ENCODE results near the gene AGBL4. TPM values are rescaled to one million over a fixed set of nuclear protein-coding genes. Genes with fewer than 3 reads are reported as not detected.

Gene AGBL4
- total and polyA plus RNA-seq, 10 donors = 0.05 to 1.8 (median 0.32) TPM; not detected in 1

DNA sequence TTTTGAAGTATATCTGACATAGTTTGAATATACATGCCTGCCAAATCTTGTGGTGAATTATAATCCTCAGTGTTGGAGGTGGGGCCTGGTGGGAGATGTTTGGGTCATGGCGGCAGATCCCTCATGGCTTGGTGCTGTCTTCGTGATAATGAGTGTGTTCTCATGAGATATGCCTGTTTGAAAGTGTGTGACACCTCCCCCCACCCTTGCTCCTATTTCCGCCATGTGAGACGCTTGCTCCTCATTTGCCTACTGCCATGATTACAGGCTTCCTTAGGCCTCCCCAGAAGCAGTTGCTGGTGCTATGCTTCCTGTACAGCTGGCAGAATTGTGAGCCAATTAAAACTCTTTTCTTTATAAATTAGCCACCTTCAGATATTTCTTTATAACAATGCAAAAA is 810.5 kb downstream of the AGBL4 start:
- no peaks in the 10 kb centered on the region for H3K4me1 ChIP-seq
- H3K27ac ChIP-seq = no peak overlapping the region
- peaks cover 0 to 6% (median 0%) of the 10 kb centered on the region in 8 donors for H3K9me3 ChIP-seq
- WGBS, 5 donors = 81 to 90% (median 83%) methylated on average over 4 of the region's 4 CpGs
- H3K36me3 ChIP-seq = no peaks in the 10 kb centered on the region
- TF ChIP-seq POLR2AphosphoS5 (IDR thresholded peaks at IDR 0.05) (no peak), POLR2A (IDR thresholded peaks at IDR 0.05) (no peak)
- TF ChIP-seq, protein P1, sequence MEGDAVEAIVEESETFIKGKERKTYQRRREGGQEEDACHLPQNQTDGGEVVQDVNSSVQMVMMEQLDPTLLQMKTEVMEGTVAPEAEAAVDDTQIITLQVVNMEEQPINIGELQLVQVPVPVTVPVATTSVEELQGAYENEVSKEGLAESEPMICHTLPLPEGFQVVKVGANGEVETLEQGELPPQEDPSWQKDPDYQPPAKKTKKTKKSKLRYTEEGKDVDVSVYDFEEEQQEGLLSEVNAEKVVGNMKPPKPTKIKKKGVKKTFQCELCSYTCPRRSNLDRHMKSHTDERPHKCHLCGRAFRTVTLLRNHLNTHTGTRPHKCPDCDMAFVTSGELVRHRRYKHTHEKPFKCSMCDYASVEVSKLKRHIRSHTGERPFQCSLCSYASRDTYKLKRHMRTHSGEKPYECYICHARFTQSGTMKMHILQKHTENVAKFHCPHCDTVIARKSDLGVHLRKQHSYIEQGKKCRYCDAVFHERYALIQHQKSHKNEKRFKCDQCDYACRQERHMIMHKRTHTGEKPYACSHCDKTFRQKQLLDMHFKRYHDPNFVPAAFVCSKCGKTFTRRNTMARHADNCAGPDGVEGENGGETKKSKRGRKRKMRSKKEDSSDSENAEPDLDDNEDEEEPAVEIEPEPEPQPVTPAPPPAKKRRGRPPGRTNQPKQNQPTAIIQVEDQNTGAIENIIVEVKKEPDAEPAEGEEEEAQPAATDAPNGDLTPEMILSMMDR (IDR thresholded peaks at IDR 0.05 in 8 of 11, conservative IDR thresholded peaks at IDR 0.05 in 3 of 11) = no peak
- intact Hi-C loops (cut with DNase I; ENCODE audit: low total_unique reads) = no loop called here
- no peak overlapping the region for H3K4me3 ChIP-seq
- DNase-seq = no peak
- peaks cover 0 to 3% (median 0%) of the 10 kb centered on the region in 7 donors for H3K27me3 ChIP-seq (replicated peaks in 1 of 7)

DNA sequence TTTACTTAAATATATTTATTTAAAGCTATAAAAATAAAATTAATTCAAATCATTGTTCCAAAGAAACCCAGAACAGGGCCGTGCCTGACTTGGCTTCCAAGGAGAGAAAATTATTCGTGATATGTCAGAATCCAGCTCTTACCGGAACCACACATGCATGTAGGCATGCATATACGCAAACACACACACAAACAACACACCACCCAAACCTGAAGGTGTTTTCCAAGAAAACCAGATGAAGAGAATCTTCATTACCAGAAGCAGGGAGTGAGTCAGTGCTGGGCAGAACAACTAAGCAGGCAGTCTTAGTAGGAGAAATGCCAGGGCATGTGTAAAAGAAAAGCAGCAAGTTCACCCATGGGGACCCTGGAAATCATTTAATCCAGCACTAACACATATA is 815.0 kb downstream of the AGBL4 start:
- DNase-seq = no peak
- Histone ChIP-seq H3K36me3 (no peaks in the 10 kb centered on the region), H3K4me1 (no peaks in the 10 kb centered on the region), H3K27ac (no peak overlapping the region), H3K9me3 (no peaks in the 10 kb centered on the region), H3K27me3 (replicated peaks in 1 of 7) (no peaks in the 10 kb centered on the region), H3K4me3 (no peak overlapping the region)
- intact Hi-C loops (cut with DNase I; ENCODE audit: low total_unique reads) = no loop called here
- TF ChIP-seq POLR2AphosphoS5 (IDR thresholded peaks at IDR 0.05) = no peak
- TF ChIP-seq POLR2A (IDR thresholded peaks at IDR 0.05) = no peak
- TF ChIP-seq, protein P1 (IDR thresholded peaks at IDR 0.05 in 8 of 11, conservative IDR thresholded peaks at IDR 0.05 in 3 of 11) = no peak
- WGBS, 5 donors = 79 to 94% (median 90%) methylated on average over 4 of the region's 4 CpGs

DNA sequence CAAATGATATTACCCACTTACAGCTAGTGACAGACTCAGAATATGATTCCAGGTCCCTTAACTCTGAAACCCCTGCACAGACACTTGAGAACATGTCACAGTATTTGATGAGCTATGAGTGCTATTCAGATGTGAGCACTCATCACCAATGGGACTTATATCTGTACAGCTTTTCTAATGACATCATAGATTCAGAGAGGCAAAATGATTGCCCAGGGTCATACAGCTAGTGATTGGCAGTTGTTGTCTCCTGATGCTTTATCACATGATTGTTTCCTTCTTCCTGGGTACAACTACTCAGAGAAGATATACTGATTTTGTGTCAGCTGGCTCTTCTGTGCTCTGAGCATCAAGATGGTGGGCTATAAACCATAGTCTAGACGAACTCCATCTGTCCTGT is 819.0 kb downstream of the AGBL4 start:
- Histone ChIP-seq H3K27ac (no peak overlapping the region), H3K36me3 (no peaks in the 10 kb centered on the region), H3K4me3 (no peak overlapping the region), H3K4me1 (no peaks in the 10 kb centered on the region), H3K9me3 (peaks cover 0 to 14% (median 6%) of the 10 kb centered on the region in 8 donors), H3K27me3 (replicated peaks in 1 of 7) (no peaks in the 10 kb centered on the region)
- intact Hi-C loops (cut with DNase I; ENCODE audit: low total_unique reads) = no loop called here
- WGBS, 5 donors = 29 to 43% (median 35%) methylated on average over 1 of the region's 1 CpG
- no peak for DNase-seq
- TF ChIP-seq POLR2A (IDR thresholded peaks at IDR 0.05) = no peak
- TF ChIP-seq, protein P1 (IDR thresholded peaks at IDR 0.05 in 8 of 11, conservative IDR thresholded peaks at IDR 0.05 in 3 of 11) = no peak

DNA sequence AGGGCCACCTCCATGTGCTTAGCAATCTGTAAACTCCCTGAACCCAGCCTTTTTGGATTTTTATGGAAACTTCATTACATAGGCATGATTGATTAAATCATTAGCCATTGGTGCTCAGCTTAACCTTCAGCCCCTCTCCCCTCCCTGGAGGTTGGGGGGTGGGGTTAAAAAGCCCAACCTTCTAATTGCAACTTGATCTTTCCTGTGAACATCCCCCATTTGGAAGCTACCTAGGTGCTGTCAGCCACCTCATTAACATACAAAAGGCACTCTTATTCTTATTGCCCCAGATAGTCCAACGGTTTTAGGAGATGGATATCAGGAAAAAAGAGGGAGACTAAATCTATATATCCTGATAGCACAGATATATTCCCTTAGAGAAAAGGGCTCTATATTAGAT is 823.0 kb downstream of the AGBL4 start:
- Histone ChIP-seq H3K36me3 (no peaks in the 10 kb centered on the region), H3K4me1 (no peaks in the 10 kb centered on the region), H3K27me3 (replicated peaks in 1 of 7) (peaks cover 0 to 14% (median 0%) of the 10 kb centered on the region in 7 donors), H3K4me3 (no peak overlapping the region), H3K9me3 (peaks cover 0 to 36% (median 6%) of the 10 kb centered on the region in 8 donors), H3K27ac (no peak overlapping the region)
- TF ChIP-seq POLR2A (IDR thresholded peaks at IDR 0.05) = no peak
- no peak for TF ChIP-seq POLR2AphosphoS5 (IDR thresholded peaks at IDR 0.05)
- TF ChIP-seq, protein P1 (IDR thresholded peaks at IDR 0.05 in 8 of 11, conservative IDR thresholded peaks at IDR 0.05 in 3 of 11) = no peak
- WGBS, 5 donors = 9 to 35% (median 29%) methylated on average over 1 of the region's 1 CpG
- intact Hi-C loops (cut with DNase I; ENCODE audit: low total_unique reads) = no loop called here
- DNase-seq = no peak
